GM19239 (cell line): ENCODE results near the gene HK3.

Experiments
- DNase-seq: peaks from one replicate; pipeline ENCODE4 v3.0.0; 2011; ENCODE audit warnings: low spot score; ENCODE audit not compliant: insufficient read length
- FAIRE-seq: peaks from 2 replicates; lab custom pipeline; 2011; peaks lifted over from hg19 to GRCh38; lab: Jason Lieb, UNC

Gene HK3

GRCh38 chr5:176902911-176903664, 3.9 kb upstream of the HK3 start:
- peak; percentile 35 for FAIRE-seq
- no peak for DNase-seq

GRCh38 chr5:176902102-176902814, 3.1 kb upstream of the HK3 start:
- no peak for DNase-seq
- no peak for FAIRE-seq

GRCh38 chr5:176901260-176902101, 2.3 kb upstream of the HK3 start:
- FAIRE-seq (peak; percentile 65), DNase-seq (no peak)

- DNase-seq (no peak), FAIRE-seq (no peak)
Observed at GRCh38 chr5:176900780-176901204, 1.6 kb upstream of the HK3 start.

GRCh38 chr5:176899946-176900779, 1.0 kb upstream of the HK3 start:
- no peak for DNase-seq
- no peak for FAIRE-seq

GRCh38 chr5:176897263-176897662, 1.9 kb downstream of the HK3 start:
- DNase-seq = no peak
- no peak for FAIRE-seq

- FAIRE-seq = no peak
- no peak for DNase-seq
Observed at GRCh38 chr5:176895831-176896230, 3.3 kb downstream of the HK3 start.

- no peak for FAIRE-seq
- no peak for DNase-seq
Observed at GRCh38 chr5:176894298-176894697, 4.8 kb downstream of the HK3 start.

- DNase-seq = no peak
- FAIRE-seq = no peak
Observed at GRCh38 chr5:176892663-176893062, 6.5 kb downstream of the HK3 start.

GRCh38 chr5:176891331-176891958, 7.7 kb downstream of the HK3 start:
- FAIRE-seq = no peak
- DNase-seq = no peak

GRCh38 chr5:176890455-176891330, 8.5 kb downstream of the HK3 start:
- no peak for DNase-seq
- FAIRE-seq = no peak

GRCh38 chr5:176889321-176890280, 9.5 kb downstream of the HK3 start:
- DNase-seq (no peak), FAIRE-seq (no peak)

GRCh38 chr5:176888865-176889165, 10.3 kb downstream of the HK3 start:
- no peak for FAIRE-seq

GRCh38 chr5:176888016-176888864, 10.9 kb downstream of the HK3 start:
- DNase-seq (no peak), FAIRE-seq (no peak)

More at GRCh38 chr5:176888865-176889165, 10.3 kb downstream of the HK3 start:
- DNase-seq = no peak

- no peak for FAIRE-seq
- DNase-seq = no peak
Observed at GRCh38 chr5:176887252-176887849, 11.8 kb downstream of the HK3 start.
